Prostate gland (tissue), 2 donors: Measurements from ENCODE around the gene CYRIA. TPM values are rescaled to one million over a fixed set of nuclear protein-coding genes. Genes with fewer than 3 reads are reported as not detected.

Source experiments
- DNase-seq: peaks from one replicate; pipeline ENCODE4 v3.0.0-alpha.2; 2019; ENCODE audit warnings: low spot score
- H3K27ac ChIP-seq, 2 donors: fragments of 200-600 bp; sonication (generic); 2 replicates each; pipeline ENCODE4 v1.5.1; 2017 to 2019
- H3K27me3 ChIP-seq: fragments of 200-600 bp; sonication (generic); replicated peaks from 2 replicates; pipeline ENCODE4 v1.5.1; 2019; ENCODE audit not compliant: insufficient read depth
- H3K36me3 ChIP-seq, 2 donors: fragments of 200-600 bp; sonication (generic); 1 replicate in 1 of 2; 2 replicates in 1 of 2; pipeline versions ENCODE4 v1.5.1 to v1.8.1; 2017 to 2019
- H3K4me1 ChIP-seq: fragments of 200-600 bp; sonication (generic); replicated peaks from 2 replicates; pipeline ENCODE4 v1.5.1; 2019
- H3K4me3 ChIP-seq, 2 donors: fragments of 200-600 bp; sonication (generic); 2 replicates each; pipeline ENCODE4 v1.5.1; 2017 to 2019
- H3K9me3 ChIP-seq: fragments of 200-600 bp; sonication (generic); 2 replicates; pipeline ENCODE4 v1.5.1; 2017
- POLR2A ChIP-seq: fragments of 450-650 bp; IDR thresholded peaks from one replicate; pipeline ENCODE4 v1.6.1; 2016; ENCODE audit warnings: antibody characterized with exemption, mild to moderate bottlenecking
- POLR2AphosphoS5 ChIP-seq: sonication (generic); formaldehyde crosslinking; IDR thresholded peaks from one replicate; pipeline ENCODE4 v1.6.1; 2017; ENCODE audit warnings: antibody characterized with exemption
- WGBS: methylation state at CpG from one replicate; pipeline ENCODE4 v1.1.5; 2018; 5-methylcytosine and 5-hydroxymethylcytosine counted together
- intact Hi-C: fragments of 100-400 bp; cut with DNase I; formaldehyde crosslinking; loops from one replicate; pipeline ENCODE4 v1.14.2; 2022
- total RNA-seq, 2 donors: library from RNA; depleted of rRNA; stranded (reverse); fragments of >200 nt; gene quantifications; one replicate each; pipeline ENCODE4 v1.1.0, GENCODE V29; 2016
- TF ChIP-seq, protein P1 (sequence below), 4 experiments: fragments of 200-600 bp in 2 of 4; fragments of 450-650 bp in 2 of 4; sonication (generic) in 2 of 4; IDR thresholded peaks; 1 replicate in 3 of 4; 2 replicates in 1 of 4; pipeline ENCODE4 v1.5.1; 2016 to 2019; ENCODE audit warnings: antibody characterized with exemption in 4 of 4, mild to moderate bottlenecking in 2 of 4, moderate library complexity in 2 of 4

CYRIA gene
- total RNA-seq, 2 donors from 2014 or later, result 6.5 to 10.3 TPM

DNA sequence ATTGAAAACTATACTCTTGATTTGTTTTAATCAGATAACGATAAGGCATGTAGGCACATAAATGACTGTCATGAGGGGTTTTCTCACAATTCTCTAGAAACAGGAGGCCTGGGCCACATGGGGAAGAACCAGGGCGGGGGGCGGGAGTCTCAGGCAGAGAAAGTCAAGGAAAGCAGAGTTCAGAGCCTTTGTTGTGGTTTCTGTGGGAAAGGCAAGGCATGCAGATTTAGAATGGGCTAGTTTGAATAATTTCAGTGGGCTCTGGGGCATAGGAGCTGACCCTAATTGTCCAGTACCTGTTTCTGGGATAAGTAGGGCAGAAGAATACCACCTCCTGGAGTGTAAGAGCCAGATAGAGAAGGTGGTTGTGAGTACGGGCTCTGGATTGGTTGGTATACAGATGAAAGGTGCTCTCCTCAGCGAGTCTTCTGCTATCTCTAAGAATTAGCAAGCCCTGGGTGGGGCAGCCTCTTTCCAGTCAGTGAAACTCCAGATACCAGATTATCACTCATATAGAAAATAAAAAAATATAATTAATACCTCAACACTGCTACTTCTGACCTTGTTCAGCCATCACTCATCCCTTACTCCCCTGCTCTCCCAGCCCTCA, 41.5 kb upstream of the CYRIA start:
- WGBS, result 90% methylated on average over 5 of the region's 5 CpGs
- H3K9me3 ChIP-seq, result no peaks in the 10 kb centered on the region
- no peak overlapping the region for H3K4me3 ChIP-seq
- H3K36me3 ChIP-seq, result no peaks in the 10 kb centered on the region
- no peaks in the 10 kb centered on the region for H3K27me3 ChIP-seq
- no peaks in the 10 kb centered on the region for H3K4me1 ChIP-seq
- TF ChIP-seq POLR2A (no peak), POLR2AphosphoS5 (no peak)
- TF ChIP-seq, protein P1, sequence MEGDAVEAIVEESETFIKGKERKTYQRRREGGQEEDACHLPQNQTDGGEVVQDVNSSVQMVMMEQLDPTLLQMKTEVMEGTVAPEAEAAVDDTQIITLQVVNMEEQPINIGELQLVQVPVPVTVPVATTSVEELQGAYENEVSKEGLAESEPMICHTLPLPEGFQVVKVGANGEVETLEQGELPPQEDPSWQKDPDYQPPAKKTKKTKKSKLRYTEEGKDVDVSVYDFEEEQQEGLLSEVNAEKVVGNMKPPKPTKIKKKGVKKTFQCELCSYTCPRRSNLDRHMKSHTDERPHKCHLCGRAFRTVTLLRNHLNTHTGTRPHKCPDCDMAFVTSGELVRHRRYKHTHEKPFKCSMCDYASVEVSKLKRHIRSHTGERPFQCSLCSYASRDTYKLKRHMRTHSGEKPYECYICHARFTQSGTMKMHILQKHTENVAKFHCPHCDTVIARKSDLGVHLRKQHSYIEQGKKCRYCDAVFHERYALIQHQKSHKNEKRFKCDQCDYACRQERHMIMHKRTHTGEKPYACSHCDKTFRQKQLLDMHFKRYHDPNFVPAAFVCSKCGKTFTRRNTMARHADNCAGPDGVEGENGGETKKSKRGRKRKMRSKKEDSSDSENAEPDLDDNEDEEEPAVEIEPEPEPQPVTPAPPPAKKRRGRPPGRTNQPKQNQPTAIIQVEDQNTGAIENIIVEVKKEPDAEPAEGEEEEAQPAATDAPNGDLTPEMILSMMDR (IDR thresholded peaks at IDR 0.05), result no peak
- H3K27ac ChIP-seq, result no peak overlapping the region
- intact Hi-C loops, result no loop called here
- DNase-seq, result no peak

DNA sequence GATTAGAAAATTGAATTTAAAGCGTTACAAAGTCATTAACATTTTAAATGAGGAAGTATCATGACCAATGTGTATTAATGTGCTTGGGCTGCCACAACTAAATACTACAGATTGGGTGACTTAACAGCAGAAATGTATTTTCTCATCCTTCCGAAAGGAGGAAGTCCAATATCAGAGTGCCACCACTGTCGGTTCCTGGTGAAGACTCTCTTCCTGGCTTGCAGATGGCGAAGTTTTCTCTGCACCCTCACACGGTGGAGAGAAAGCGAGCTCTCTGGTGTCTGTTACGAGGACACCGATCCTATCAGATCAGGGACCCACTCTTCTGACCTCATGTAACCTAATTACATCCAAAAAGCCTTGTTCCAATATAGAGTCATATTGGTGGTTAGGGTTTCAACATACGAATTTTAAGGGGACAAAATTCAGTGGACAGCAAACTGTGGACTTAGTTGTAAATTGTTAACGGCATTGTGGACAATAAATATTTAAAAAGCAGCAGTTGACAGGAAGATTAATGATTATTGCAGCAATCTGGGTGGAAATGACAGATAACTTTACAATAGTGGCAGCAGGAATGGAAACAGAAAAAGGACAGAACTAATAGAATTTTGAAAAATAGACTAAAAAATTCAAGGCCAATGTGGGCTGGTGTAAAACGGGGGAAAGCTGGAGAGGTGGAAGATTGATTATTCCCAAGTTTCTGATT, 35.1 kb upstream of the CYRIA start:
- H3K36me3 ChIP-seq, result no peaks in the 10 kb centered on the region
- H3K4me3 ChIP-seq, result no peak overlapping the region
- H3K27ac ChIP-seq, result no peak overlapping the region
- DNase-seq, result no peak
- WGBS, result 65% methylated on average over 11 of the region's 11 CpGs
- H3K4me1 ChIP-seq, result no peaks in the 10 kb centered on the region
- H3K27me3 ChIP-seq, result no peaks in the 10 kb centered on the region
- H3K9me3 ChIP-seq, result no peaks in the 10 kb centered on the region
- intact Hi-C loops, result no loop called here
- TF ChIP-seq POLR2AphosphoS5, result no peak
- TF ChIP-seq, protein P1 (IDR thresholded peaks at IDR 0.05), result no peak
- TF ChIP-seq POLR2A, result no peak

DNA sequence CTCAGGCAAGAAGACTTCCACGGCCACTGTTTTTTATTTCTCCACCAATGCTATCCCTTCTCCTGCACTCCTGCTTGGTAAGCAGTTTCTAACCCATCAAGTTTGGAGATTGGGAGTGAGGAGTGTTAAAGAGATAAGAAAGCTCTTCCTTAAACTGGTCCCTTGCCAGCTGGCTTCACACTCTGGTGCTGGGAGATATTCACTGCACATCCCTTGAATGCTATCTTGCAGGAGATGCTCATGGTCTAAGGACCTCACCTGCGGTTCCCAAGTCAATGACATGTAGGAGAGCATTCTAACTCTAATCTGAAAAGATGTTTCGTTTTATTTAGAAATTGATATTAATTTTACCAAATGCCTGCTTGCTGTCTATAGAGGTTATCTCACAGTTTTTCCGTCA, 28.2 kb upstream of the CYRIA start:
- 83% methylated on average over 4 of the region's 4 CpGs for WGBS

GRCh38 chr2:16691261-16691660, 25.6 kb upstream of the CYRIA start:
- 82% methylated on average over 7 of the region's 7 CpGs for WGBS
- Histone ChIP-seq H3K4me1 (no peaks in the 10 kb centered on the region), H3K36me3 (no peaks in the 10 kb centered on the region), H3K27ac (no peak overlapping the region), H3K27me3 (no peaks in the 10 kb centered on the region), H3K9me3 (no peaks in the 10 kb centered on the region), H3K4me3 (no peak overlapping the region)
- TF ChIP-seq POLR2A, result no peak
- TF ChIP-seq, protein P1 (IDR thresholded peaks at IDR 0.05), result no peak
- TF ChIP-seq POLR2AphosphoS5, result no peak
- intact Hi-C loops, result no loop called here
- no peak for DNase-seq

More for the DNA sequence above, 28.2 kb upstream of the CYRIA start:
- H3K27me3 ChIP-seq, result no peaks in the 10 kb centered on the region
- intact Hi-C loops, result no loop called here
- H3K36me3 ChIP-seq, result no peaks in the 10 kb centered on the region
- no peak overlapping the region for H3K27ac ChIP-seq
- no peak for DNase-seq
- TF ChIP-seq POLR2A (no peak), POLR2AphosphoS5 (no peak)
- TF ChIP-seq, protein P1 (IDR thresholded peaks at IDR 0.05), result no peak
- H3K9me3 ChIP-seq, result no peaks in the 10 kb centered on the region
- H3K4me1 ChIP-seq, result no peaks in the 10 kb centered on the region
- H3K4me3 ChIP-seq, result no peak overlapping the region

- intact Hi-C loops, result no loop called here
These were observed 22.3 kb upstream of the CYRIA start for GRCh38 chr2:16687955-16688354.

More at GRCh38 chr2:16687955-16688354, 22.3 kb upstream of the CYRIA start:
- no peak for DNase-seq
- Histone ChIP-seq H3K27ac (no peak overlapping the region), H3K27me3 (no peaks in the 10 kb centered on the region), H3K36me3 (no peaks in the 10 kb centered on the region), H3K4me1 (no peaks in the 10 kb centered on the region), H3K4me3 (no peak overlapping the region), H3K9me3 (no peaks in the 10 kb centered on the region)
- WGBS, result 97% methylated on average over 4 of the region's 4 CpGs
- TF ChIP-seq POLR2A (no peak), POLR2AphosphoS5 (no peak)
- TF ChIP-seq, protein P1 (IDR thresholded peaks at IDR 0.05), result no peak
